ENCODE measurements around the gene SH3GLB2. TPM values are rescaled to one million over a fixed set of nuclear protein-coding genes. Genes with fewer than 3 reads are reported as not detected.
A peak's percentile ranks its signal among the peaks of the same experiment; 100 is the strongest.
"Not testable (repeated sequence)": the region's sequence is repeated elsewhere in the genome, so short reads cannot be mapped to it uniquely, and the experiment has no call there.

SH3GLB2 gene
- total RNA-seq, 1 donor from 2014 or later: 57.8 TPM

DNA sequence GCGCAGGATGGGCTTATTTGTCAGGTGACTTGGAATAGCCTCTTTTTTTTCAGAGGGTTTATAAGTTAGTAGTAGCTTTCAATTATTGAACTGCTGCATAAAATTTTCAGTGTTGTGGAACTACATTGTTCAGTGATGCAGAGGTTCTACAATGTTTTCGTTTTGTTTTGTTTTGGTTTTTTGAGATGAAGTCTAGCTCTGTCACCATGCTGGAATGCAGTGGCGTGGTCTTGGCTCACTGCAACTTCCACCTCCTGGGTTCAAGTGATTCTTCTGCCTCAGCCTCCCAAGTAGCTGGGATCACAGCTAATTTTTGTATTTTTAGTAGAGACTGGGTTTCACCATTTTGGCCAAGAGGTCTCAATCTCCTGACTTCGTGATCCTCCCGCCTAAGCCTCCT, 58.6 kb downstream of the SH3GLB2 start:
- H3K9me3 Mint-ChIP-seq (ENCODE audit: low read depth): no peaks in the 10 kb centered on the region
- no peak for DNase-seq (ENCODE audit: low spot score)

DNA sequence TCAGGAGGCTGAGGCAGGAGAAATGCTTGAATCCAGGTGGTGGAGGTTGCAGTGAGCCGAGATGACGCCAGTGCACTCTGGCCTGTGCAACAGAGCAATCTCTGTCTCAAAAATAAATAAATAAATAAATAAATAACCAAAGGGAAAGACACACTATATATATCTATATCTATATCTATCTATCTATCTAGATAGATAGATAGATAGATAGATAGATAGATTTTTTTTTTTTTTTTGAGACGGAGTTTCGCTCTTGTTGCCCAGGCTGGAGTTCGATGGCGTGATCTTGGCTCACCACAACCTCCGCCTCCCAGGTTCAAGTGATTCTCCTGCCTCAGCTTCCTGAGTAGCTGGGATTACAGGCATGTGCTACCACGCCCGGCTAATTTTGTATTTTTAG, 66.7 kb downstream of the SH3GLB2 start:
- H3K27ac Mint-ChIP-seq (ENCODE audit: unreplicated experiment); H3K4me3 Mint-ChIP-seq (ENCODE audit: unreplicated experiment); DNase-seq (ENCODE audit: low spot score); H3K9me3 Mint-ChIP-seq (ENCODE audit: low read depth); H3K4me1 Mint-ChIP-seq (ENCODE audit: low read depth); H3K27me3 Mint-ChIP-seq (ENCODE audit: low read depth): not testable (repeated sequence)
- peaks cover 17% of the 10 kb centered on the region for H3K36me3 Mint-ChIP-seq (ENCODE audit: low read depth)

More for the DNA sequence above, 58.6 kb downstream of the SH3GLB2 start:
- no peak overlapping the region for H3K4me3 Mint-ChIP-seq (ENCODE audit: unreplicated experiment)
- peaks cover 24% of the 10 kb centered on the region for H3K36me3 Mint-ChIP-seq (ENCODE audit: low read depth)
- H3K27ac Mint-ChIP-seq (ENCODE audit: unreplicated experiment): peak overlapping the region; percentile 54
- peaks cover 6% of the 10 kb centered on the region for H3K4me1 Mint-ChIP-seq (ENCODE audit: low read depth)
- TF ChIP-seq, protein P1, sequence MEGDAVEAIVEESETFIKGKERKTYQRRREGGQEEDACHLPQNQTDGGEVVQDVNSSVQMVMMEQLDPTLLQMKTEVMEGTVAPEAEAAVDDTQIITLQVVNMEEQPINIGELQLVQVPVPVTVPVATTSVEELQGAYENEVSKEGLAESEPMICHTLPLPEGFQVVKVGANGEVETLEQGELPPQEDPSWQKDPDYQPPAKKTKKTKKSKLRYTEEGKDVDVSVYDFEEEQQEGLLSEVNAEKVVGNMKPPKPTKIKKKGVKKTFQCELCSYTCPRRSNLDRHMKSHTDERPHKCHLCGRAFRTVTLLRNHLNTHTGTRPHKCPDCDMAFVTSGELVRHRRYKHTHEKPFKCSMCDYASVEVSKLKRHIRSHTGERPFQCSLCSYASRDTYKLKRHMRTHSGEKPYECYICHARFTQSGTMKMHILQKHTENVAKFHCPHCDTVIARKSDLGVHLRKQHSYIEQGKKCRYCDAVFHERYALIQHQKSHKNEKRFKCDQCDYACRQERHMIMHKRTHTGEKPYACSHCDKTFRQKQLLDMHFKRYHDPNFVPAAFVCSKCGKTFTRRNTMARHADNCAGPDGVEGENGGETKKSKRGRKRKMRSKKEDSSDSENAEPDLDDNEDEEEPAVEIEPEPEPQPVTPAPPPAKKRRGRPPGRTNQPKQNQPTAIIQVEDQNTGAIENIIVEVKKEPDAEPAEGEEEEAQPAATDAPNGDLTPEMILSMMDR (IDR thresholded peaks at IDR 0.05): no peak
- H3K27me3 Mint-ChIP-seq (ENCODE audit: low read depth): no peaks in the 10 kb centered on the region

Other genes with a start within 250 kb of the SH3GLB2 start
- 23.5 to 32.1 TPM (median 26.5 TPM) in 3 replicates for gene TBC1D13, start 241.1 kb downstream of the SH3GLB2 start, total RNA-seq
- gene ENDOG, start 209.8 kb downstream of the SH3GLB2 start, total RNA-seq: 22.3 to 24.6 TPM (median 23.1 TPM) in 3 replicates
- gene SPOUT1, start 198.5 kb downstream of the SH3GLB2 start, total RNA-seq: 25.6 to 27.6 TPM (median 26.3 TPM) in 3 replicates
- 3.3 to 7.0 TPM (median 3.6 TPM) in 3 replicates for gene KYAT1, start 146.4 kb downstream of the SH3GLB2 start, total RNA-seq
- 36.9 to 58.9 TPM (median 55.0 TPM) in 3 replicates for gene LRRC8A, start 146.2 kb downstream of the SH3GLB2 start, total RNA-seq
- gene PHYHD1, start 107.3 kb downstream of the SH3GLB2 start, total RNA-seq: 2.8 to 4.4 TPM (median 3.4 TPM) in 3 replicates
- gene DOLK, start 80.7 kb downstream of the SH3GLB2 start, total RNA-seq: 21.5 to 24.7 TPM (median 22.2 TPM) in 3 replicates
- gene NUP188, start 80.6 kb downstream of the SH3GLB2 start, total RNA-seq: 36.0 to 51.8 TPM (median 38.2 TPM) in 3 replicates
- gene MIGA2, start 8.3 kb upstream of the SH3GLB2 start, total RNA-seq: 19.7 to 26.7 TPM (median 22.0 TPM) in 3 replicates
- 12.3 to 22.5 TPM (median 16.4 TPM) in 3 replicates for gene DOLPP1, start 52.8 kb upstream of the SH3GLB2 start, total RNA-seq
- 43.9 to 49.0 TPM (median 45.2 TPM) in 3 replicates for gene CRAT, start 82.5 kb upstream of the SH3GLB2 start, total RNA-seq
- 133 to 143 TPM (median 143 TPM) in 3 replicates for gene PTPA, start 83.1 kb upstream of the SH3GLB2 start, total RNA-seq
- gene IER5L, start 149.9 kb upstream of the SH3GLB2 start, total RNA-seq: 37.2 to 56.5 TPM (median 38.6 TPM) in 3 replicates

Measured in chondrocyte (in vitro differentiated cells).